ENCODE data around the gene PTK7. TPM values are rescaled to one million over a fixed set of nuclear protein-coding genes. Genes with fewer than 3 reads are reported as not detected.

Gene PTK7
- total and polyA plus RNA-seq, 4 experiments from 2014 or later = 0.08 to 0.42 (median 0.26) TPM; not detected in 1

DNA sequence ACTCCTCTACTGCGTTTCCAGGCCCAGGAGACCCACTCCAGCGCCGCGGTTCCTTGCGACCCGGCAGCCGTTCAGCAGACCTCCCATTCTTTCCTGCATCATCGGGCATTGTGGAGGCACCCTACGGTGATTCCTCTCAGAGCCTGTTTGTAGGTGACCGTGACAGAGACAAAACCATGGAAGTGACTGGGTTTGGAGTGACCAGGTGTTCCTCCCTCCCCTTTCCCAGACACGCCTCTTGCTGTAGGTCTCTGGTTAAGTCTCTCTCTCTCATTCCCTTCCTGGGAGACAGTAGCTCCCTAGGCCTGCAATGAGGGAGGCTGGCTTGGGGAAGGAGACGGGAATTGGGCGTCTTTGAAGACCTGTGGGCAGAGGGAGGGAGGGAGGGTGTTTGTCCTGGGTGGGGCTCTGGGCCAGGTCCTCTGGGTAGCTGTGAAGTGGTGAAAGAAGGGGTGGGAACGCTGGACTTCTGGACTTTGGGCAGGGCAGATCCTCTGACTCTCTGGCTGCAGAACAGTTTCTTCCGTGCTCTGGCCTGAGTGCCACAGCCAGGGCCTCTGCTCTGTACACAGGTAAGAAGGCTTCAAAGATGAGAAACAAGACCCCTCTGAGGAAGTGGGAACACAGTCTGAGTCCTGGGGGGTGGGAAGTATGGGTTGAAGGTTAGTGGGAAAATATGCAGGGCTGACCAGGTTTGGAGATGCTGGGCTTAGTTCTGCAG lies 15.9 kb upstream of the PTK7 start:
- ChIA-PET CTCF (ENCODE audit: partially characterized antibody) (interaction anchor here (0.7 to 1.3 kb wide), 3 partner anchors 79 to 99 kb away, joined by 3 to 4 read pairs (median 3); partner anchors contain the start of gene GNMT), POLR2A (ENCODE audit: partially characterized antibody) (interaction anchor here (1.4 to 3.1 kb wide), 11 partner anchors 10 to 180 kb away, joined by 4 to 32 read pairs (median 8); partner anchors contain the start of genes CNPY3, KLHDC3, MEA1 and PEX6)
- H3K27ac ChIP-seq (ENCODE audit: low read depth, low read length) = peak overlapping the region; percentile 91

DNA sequence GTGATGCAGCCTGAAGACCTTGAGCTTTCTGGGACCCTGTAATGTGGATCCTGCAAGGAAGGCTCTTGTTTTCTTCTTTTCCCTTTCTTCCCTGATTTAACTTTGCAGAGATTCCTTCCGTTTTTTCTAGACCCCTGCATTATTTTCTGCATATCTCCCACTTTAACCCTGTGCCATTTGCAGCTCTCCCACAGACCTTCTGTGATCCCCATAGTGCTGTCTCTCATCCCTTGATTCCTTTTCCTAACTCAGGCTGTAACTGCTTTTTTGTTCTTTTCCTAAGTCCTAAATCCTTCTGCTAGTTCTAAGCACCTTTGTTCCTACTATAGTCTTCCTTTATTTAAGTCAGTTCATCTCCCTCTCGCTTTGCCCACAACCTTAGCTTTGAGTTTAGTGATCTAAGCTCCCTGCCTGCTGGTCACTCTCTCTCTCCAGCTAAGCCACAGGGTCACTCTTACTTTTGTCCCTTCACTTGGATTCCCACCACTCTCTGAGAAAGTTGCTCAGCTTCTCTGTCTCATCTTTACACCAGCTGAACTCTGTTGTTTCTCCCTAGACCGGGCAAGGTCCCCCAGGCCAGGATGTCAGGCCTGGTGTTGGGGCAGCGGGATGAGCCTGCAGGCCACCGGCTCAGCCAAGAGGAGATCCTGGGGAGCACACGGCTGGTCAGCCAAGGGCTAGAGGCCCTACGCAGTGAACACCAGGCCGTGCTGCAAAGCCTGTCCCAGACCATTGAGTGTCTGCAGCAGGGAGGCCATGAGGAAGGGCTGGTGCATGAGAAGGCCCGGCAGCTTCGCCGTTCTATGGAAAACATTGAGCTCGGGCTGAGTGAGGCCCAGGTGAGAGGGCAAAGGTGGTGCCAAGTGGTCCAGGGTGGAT lies 15.1 kb upstream of the PTK7 start:
- Mint-ChIP-seq H3K27ac (peak overlapping the region; percentile 83 to 99 (median 94)), H3K4me3 (peak overlapping the region; percentile 94 to 99 (median 97)), H3K9me3 (no peaks in the 10 kb centered on the region), H3K36me3 (peaks cover 33 to 51% of the 10 kb centered on the region in 2 donors), H3K27me3 (no peaks in the 10 kb centered on the region), H3K4me1 (peaks cover 25 to 42% (median 34%) of the 10 kb centered on the region in 4 donors)
- POLR2A ChIA-PET (ENCODE audit: partially characterized antibody) = interaction anchor here (1.5 to 3.1 kb wide), 5 partner anchors 39 to 132 kb away, joined by 4 to 32 read pairs (median 8); partner anchors contain the start of genes CNPY3, PEX6 and RRP36
- Histone ChIP-seq H3K27me3 (ENCODE audit: insufficient read depth, low read length) (no peaks in the 10 kb centered on the region), H3K4me3 (ENCODE audit: low read length in 2 of 2) (no peak overlapping the region), H3K4me1 (ENCODE audit: insufficient read depth, low read length) (peaks cover 22% of the 10 kb centered on the region), H3K36me3 (ENCODE audit: insufficient read depth, low read length) (peaks cover 8% of the 10 kb centered on the region), H3K9me3 (ENCODE audit: control insufficient read depth in 1 of 2, low read length in 2 of 2) (no peaks in the 10 kb centered on the region), H3K27ac (ENCODE audit: low read depth, low read length) (no peak overlapping the region)
- intact Hi-C loops (cut with micrococcal nuclease) = no loop called here
- CTCF ChIA-PET (ENCODE audit: partially characterized antibody) = interaction anchor here (0.9 kb wide), 1 partner anchor 39 kb away, joined by 3 read pairs; the partner anchor contains the start of gene RRP36
- DNase-seq = no peak

More for the DNA sequence above, 15.9 kb upstream of the PTK7 start:
- H3K9me3 Mint-ChIP-seq = no peaks in the 10 kb centered on the region
- Histone ChIP-seq H3K27me3 (ENCODE audit: insufficient read depth, low read length) (no peaks in the 10 kb centered on the region), H3K36me3 (ENCODE audit: insufficient read depth, low read length) (peaks cover 13% of the 10 kb centered on the region), H3K9me3 (ENCODE audit: control insufficient read depth in 1 of 2, low read length in 2 of 2) (no peaks in the 10 kb centered on the region), H3K4me1 (ENCODE audit: insufficient read depth, low read length) (peaks cover 22% of the 10 kb centered on the region), H3K4me3 (ENCODE audit: low read length in 2 of 2) (peak overlapping the region; percentile 84 to 87)
- H3K27me3 Mint-ChIP-seq = no peaks in the 10 kb centered on the region
- peaks cover 32 to 48% of the 10 kb centered on the region in 2 donors for H3K36me3 Mint-ChIP-seq
- peak in 1 of 5 donors; percentile 41 for DNase-seq
- H3K4me1 Mint-ChIP-seq = peaks cover 27 to 50% (median 34%) of the 10 kb centered on the region in 4 donors
- peak overlapping the region; percentile 97 to 100 (median 99) for H3K27ac Mint-ChIP-seq
- intact Hi-C loops (cut with micrococcal nuclease) = no loop called here
- H3K4me3 Mint-ChIP-seq = peak overlapping the region; percentile 94 to 99 (median 97)

DNA sequence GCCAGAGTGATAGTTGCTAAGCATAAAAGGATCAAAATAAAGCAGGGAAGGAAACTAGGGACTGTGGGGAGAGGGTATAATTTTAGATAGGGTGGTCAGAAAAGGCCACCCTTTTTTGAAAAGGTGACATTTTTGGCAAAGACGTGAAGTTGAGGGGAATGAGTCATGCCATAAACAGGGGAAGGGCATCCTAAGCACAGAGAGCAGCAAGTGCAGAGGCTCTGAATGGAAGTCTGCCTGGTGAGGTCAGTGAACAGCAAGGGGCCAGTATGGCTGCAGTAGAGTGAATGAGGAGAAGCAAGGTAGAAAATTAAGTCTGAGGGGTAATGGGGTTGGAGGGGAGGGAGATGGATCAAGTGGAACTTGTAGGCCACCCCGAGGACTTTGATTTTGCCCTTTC lies 14.3 kb upstream of the PTK7 start:
- peaks cover 6% of the 10 kb centered on the region for H3K36me3 ChIP-seq (ENCODE audit: insufficient read depth, low read length)
- Mint-ChIP-seq H3K27ac (peak overlapping the region in 2 of 7 donors; percentile 9 to 98), H3K27me3 (no peaks in the 10 kb centered on the region), H3K36me3 (peaks cover 37 to 56% of the 10 kb centered on the region in 2 donors), H3K9me3 (no peaks in the 10 kb centered on the region), H3K4me1 (peaks cover 25 to 40% (median 34%) of the 10 kb centered on the region in 4 donors), H3K4me3 (peak overlapping the region in 1 of 8 donors; percentile 41)
- H3K4me3 ChIP-seq (ENCODE audit: low read length in 2 of 2) = no peak overlapping the region
- H3K9me3 ChIP-seq (ENCODE audit: control insufficient read depth in 1 of 2, low read length in 2 of 2) = no peaks in the 10 kb centered on the region
- CTCF ChIA-PET (ENCODE audit: partially characterized antibody) = no interaction called here
- no peak for DNase-seq
- H3K27ac ChIP-seq (ENCODE audit: low read depth, low read length) = no peak overlapping the region
- H3K27me3 ChIP-seq (ENCODE audit: insufficient read depth, low read length) = no peaks in the 10 kb centered on the region
- intact Hi-C loops (cut with micrococcal nuclease) = no loop called here
- peaks cover 22% of the 10 kb centered on the region for H3K4me1 ChIP-seq (ENCODE audit: insufficient read depth, low read length)
- POLR2A ChIA-PET (ENCODE audit: partially characterized antibody) = interaction anchor here (0.6 kb wide), 1 partner anchor 132 kb away, joined by 3 read pairs; the partner anchor contains the start of gene CNPY3

DNA sequence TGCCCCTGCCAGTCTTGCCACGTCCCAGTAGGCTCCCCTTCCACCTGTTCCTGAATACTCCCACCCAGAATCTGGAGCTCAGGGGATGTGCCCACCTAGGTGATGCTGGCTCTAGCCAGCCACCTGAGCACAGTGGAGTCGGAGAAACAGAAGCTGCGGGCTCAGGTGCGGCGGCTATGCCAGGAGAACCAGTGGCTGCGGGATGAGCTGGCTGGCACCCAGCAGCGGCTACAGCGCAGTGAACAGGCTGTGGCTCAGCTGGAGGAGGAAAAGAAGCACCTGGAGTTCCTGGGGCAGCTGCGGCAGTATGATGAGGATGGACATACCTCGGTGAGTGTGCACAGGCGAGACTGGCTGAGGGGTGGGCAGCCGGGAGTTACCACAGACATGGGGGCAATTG lies 13.3 kb upstream of the PTK7 start:
- Histone ChIP-seq H3K4me1 (ENCODE audit: insufficient read depth, low read length) (peaks cover 21% of the 10 kb centered on the region), H3K27ac (ENCODE audit: low read depth, low read length) (no peak overlapping the region), H3K36me3 (ENCODE audit: insufficient read depth, low read length) (peaks cover 2% of the 10 kb centered on the region), H3K4me3 (ENCODE audit: low read length in 2 of 2) (no peak overlapping the region), H3K27me3 (ENCODE audit: insufficient read depth, low read length) (no peaks in the 10 kb centered on the region), H3K9me3 (ENCODE audit: control insufficient read depth in 1 of 2, low read length in 2 of 2) (no peaks in the 10 kb centered on the region)
- H3K4me1 Mint-ChIP-seq = peaks cover 25 to 39% (median 32%) of the 10 kb centered on the region in 4 donors
- H3K27ac Mint-ChIP-seq = no peak overlapping the region
- CTCF ChIA-PET (ENCODE audit: partially characterized antibody) = no interaction called here
- H3K4me3 Mint-ChIP-seq = no peak overlapping the region
- intact Hi-C loops (cut with micrococcal nuclease) = no loop called here
- H3K36me3 Mint-ChIP-seq = peaks cover 39 to 56% of the 10 kb centered on the region in 2 donors
- DNase-seq = no peak
- no peaks in the 10 kb centered on the region for H3K9me3 Mint-ChIP-seq
- POLR2A ChIA-PET (ENCODE audit: partially characterized antibody) = interaction anchor here (0.6 kb wide), 1 partner anchor 9 kb away, joined by 3 read pairs; the partner anchor contains the start of gene CUL7
- H3K27me3 Mint-ChIP-seq = no peaks in the 10 kb centered on the region

DNA sequence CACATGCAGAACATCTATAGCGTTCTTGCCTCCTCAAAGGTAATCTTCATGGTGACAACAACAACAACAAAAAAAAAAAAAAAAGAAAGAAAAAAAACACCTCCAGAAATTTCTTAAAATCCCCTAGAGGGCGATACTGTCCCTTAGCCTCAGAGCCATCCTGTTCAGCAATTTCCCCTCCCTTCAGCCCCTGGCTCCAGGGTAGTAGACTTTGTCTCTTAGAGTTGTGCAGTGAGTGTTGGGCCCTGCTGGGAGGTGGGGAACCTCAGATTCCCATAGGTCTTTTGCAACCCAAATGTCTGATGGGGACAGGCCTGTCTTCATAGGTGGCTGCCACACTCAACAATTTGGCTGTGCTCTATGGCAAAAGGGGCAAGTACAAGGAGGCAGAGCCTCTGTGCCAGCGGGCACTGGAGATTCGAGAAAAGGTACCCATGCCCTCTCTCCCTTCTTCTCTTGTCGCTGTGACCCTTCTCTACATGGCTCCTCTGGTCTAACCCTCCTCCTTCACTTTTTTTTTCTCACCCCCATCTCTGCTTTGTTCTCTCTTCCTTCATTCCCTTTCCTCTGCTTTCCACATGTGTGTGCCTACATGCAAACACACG lies 6.0 kb upstream of the PTK7 start:
- intact Hi-C loops (cut with micrococcal nuclease) = no loop called here
- no peak overlapping the region for H3K27ac ChIP-seq (ENCODE audit: low read depth, low read length)
- H3K36me3 Mint-ChIP-seq = peaks cover 42 to 57% of the 10 kb centered on the region in 2 donors

DNA sequence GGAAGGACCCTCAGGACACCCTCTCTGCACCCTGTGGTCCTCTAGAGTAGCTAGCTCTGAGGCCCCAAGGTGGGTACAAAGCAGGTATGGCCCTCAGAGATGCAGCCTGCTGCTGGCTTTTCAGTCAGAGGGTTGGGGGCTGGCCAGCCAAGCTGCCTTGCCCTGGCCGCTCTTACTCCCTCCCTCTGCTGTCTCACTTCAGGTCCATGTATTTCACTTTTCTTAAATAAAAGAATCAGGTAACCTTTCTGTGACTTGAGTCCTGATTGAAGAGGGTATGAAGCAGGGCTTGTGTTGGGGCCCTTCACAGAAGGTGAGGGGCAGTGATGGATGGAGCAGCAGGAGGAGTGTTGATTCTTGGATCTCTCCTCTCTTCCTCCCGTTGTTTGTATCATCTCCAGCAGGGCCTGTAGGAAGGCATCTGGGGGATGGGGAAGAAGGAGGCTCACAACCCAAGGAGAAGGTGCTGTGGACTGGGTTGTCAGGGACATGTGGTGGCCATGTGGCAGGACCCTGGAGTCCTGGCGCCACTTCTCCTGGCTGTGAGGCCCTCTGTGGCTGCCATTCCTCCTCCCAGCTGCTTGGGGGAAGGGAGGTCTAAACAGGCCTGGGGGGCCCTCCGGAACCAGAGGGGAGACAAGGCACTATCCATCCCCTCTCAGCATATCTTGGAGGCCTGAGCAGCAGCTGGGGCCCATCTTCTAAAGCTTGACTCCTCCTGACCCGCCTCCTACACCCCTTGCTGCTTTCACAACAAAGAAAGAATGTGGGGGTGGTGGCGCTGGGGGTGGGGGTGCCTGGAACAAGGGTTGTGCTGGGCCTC lies 1.1 kb upstream of the PTK7 start:
- ChIA-PET CTCF (ENCODE audit: partially characterized antibody) (interaction anchor here (1.7 kb wide), 1 partner anchor 69 kb away, joined by 6 read pairs; no protein-coding TSS in a partner anchor), POLR2A (ENCODE audit: partially characterized antibody) (interaction anchor here (0.6 to 1.3 kb wide), 2 partner anchors 16 to 381 kb away, joined by 3 read pairs; partner anchors contain the start of genes KLC4 and MRPL2)
- intact Hi-C loops (cut with micrococcal nuclease) = no loop called here
- Mint-ChIP-seq H3K27me3 (peaks cover 8 to 13% of the 10 kb centered on the region in 2 donors), H3K9me3 (no peaks in the 10 kb centered on the region), H3K4me1 (peaks cover 0 to 10% (median 4%) of the 10 kb centered on the region in 4 donors), H3K36me3 (peaks cover 21 to 38% of the 10 kb centered on the region in 2 donors), H3K4me3 (peak overlapping the region in 5 of 8 donors; percentile 17 to 68 (median 46)), H3K27ac (no peak overlapping the region)
- H3K27me3 ChIP-seq (ENCODE audit: insufficient read depth, low read length) = peaks cover 19% of the 10 kb centered on the region
- H3K9me3 ChIP-seq (ENCODE audit: control insufficient read depth in 1 of 2, low read length in 2 of 2) = no peaks in the 10 kb centered on the region
- peaks cover 10% of the 10 kb centered on the region for H3K4me1 ChIP-seq (ENCODE audit: insufficient read depth, low read length)
- no peak for DNase-seq
- no peak overlapping the region for H3K4me3 ChIP-seq (ENCODE audit: low read length in 2 of 2)
- H3K27ac ChIP-seq (ENCODE audit: low read depth, low read length) = no peak overlapping the region
- no peaks in the 10 kb centered on the region for H3K36me3 ChIP-seq (ENCODE audit: insufficient read depth, low read length)

More for the DNA sequence above, 6.0 kb upstream of the PTK7 start:
- Histone ChIP-seq H3K36me3 (ENCODE audit: insufficient read depth, low read length) (no peaks in the 10 kb centered on the region), H3K4me1 (ENCODE audit: insufficient read depth, low read length) (no peaks in the 10 kb centered on the region), H3K9me3 (ENCODE audit: control insufficient read depth in 1 of 2, low read length in 2 of 2) (no peaks in the 10 kb centered on the region), H3K27me3 (ENCODE audit: insufficient read depth, low read length) (no peaks in the 10 kb centered on the region), H3K4me3 (ENCODE audit: low read length in 2 of 2) (no peak overlapping the region)
- no peak overlapping the region for H3K4me3 Mint-ChIP-seq
- peaks cover 0 to 2% of the 10 kb centered on the region in 2 donors for H3K27me3 Mint-ChIP-seq
- POLR2A ChIA-PET (ENCODE audit: partially characterized antibody) = no interaction called here
- no peaks in the 10 kb centered on the region for H3K9me3 Mint-ChIP-seq
- CTCF ChIA-PET (ENCODE audit: partially characterized antibody) = interaction anchor here (1.1 kb wide), 1 partner anchor 74 kb away, joined by 5 read pairs; no protein-coding TSS in a partner anchor
- peak in 4 of 5 donors; percentile 25 to 33 (median 27) for DNase-seq
- no peaks in the 10 kb centered on the region for H3K4me1 Mint-ChIP-seq
- peak overlapping the region in 2 of 7 donors; percentile 41 to 64 for H3K27ac Mint-ChIP-seq
